ENCODE measurements around the gene GRIPAP1. TPM values are rescaled to one million over a fixed set of nuclear protein-coding genes. Genes with fewer than 3 reads are reported as not detected.

Gene GRIPAP1
- total RNA-seq, 1 experiment from 2014 or later: 51.0 TPM

DNA sequence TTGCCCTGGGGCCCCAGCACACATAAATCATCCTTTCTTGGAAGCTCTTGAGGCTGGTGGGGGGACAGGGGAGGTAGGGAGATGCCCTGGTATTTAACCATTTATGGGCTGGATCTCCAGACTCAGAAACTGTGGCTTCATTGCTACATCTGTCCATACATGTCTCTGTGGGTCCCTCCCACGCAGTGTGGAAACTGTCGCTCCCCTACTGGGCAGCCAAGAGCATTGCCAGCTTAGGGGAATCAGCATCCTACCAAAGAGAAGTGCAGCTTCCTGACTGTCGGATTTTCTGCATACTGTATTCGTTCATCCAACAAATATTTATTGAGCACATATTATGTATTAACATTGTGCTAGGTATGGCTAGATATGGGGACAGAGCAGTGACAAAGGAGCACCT, 3.7 kb downstream of the GRIPAP1 start:
- DNase-seq (ENCODE audit: low read depth, low spot score) (no peak), ATAC-seq (no peak)
- Histone ChIP-seq H3K4me1 (ENCODE audit: control insufficient read depth, insufficient read depth, low read length) (0 out of 2 replicates have a peak, but pooled peaks cover 3% of the 10 kb centered on the region), H3K27ac (ENCODE audit: low read length) (no peak overlapping the region), H3K36me3 (ENCODE audit: control insufficient read depth, insufficient read depth, low read length) (no peaks in the 10 kb centered on the region; the same call in none of the 2 replicates), H3K9me3 (ENCODE audit: control insufficient read depth, insufficient read depth, low read depth, low read length) (no peaks in the 10 kb centered on the region), H3K27me3 (ENCODE audit: control insufficient read depth, insufficient read depth, low read length) (no peaks in the 10 kb centered on the region), H3K4me3 (ENCODE audit: low read depth in 2 of 2, low read length in 2 of 2) (no peak overlapping the region)
- no TSS peak for BruUV-seq (replicated peaks)
- ChIA-PET POLR2A (no interaction called here), CTCF (no interaction called here)
- intact Hi-C loops (cut with micrococcal nuclease; ENCODE audit: unreplicated experiment): no loop called here
- in situ Hi-C loops (cut with HindIII; ENCODE audit: low pct_unique_long_range_greater_than_20kb, low sequenced_read_pairs): no loop called here
- TF ChIP-seq POLR2AphosphoS5 (IDR thresholded peaks at IDR 0.05; ENCODE audit: low read depth, low read length): no peak
- no peak for TF ChIP-seq TCF7L2 (IDR thresholded peaks at IDR 0.05; ENCODE audit: low read depth, low read length)
- TF ChIP-seq, protein P1, sequence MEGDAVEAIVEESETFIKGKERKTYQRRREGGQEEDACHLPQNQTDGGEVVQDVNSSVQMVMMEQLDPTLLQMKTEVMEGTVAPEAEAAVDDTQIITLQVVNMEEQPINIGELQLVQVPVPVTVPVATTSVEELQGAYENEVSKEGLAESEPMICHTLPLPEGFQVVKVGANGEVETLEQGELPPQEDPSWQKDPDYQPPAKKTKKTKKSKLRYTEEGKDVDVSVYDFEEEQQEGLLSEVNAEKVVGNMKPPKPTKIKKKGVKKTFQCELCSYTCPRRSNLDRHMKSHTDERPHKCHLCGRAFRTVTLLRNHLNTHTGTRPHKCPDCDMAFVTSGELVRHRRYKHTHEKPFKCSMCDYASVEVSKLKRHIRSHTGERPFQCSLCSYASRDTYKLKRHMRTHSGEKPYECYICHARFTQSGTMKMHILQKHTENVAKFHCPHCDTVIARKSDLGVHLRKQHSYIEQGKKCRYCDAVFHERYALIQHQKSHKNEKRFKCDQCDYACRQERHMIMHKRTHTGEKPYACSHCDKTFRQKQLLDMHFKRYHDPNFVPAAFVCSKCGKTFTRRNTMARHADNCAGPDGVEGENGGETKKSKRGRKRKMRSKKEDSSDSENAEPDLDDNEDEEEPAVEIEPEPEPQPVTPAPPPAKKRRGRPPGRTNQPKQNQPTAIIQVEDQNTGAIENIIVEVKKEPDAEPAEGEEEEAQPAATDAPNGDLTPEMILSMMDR (IDR thresholded peaks at IDR 0.05): no peak
- no peak for TF ChIP-seq SIN3A (IDR thresholded peaks at IDR 0.05; ENCODE audit: borderline replicate concordance, insufficient read depth, low read depth, low read length)
- TF ChIP-seq, protein P2, sequence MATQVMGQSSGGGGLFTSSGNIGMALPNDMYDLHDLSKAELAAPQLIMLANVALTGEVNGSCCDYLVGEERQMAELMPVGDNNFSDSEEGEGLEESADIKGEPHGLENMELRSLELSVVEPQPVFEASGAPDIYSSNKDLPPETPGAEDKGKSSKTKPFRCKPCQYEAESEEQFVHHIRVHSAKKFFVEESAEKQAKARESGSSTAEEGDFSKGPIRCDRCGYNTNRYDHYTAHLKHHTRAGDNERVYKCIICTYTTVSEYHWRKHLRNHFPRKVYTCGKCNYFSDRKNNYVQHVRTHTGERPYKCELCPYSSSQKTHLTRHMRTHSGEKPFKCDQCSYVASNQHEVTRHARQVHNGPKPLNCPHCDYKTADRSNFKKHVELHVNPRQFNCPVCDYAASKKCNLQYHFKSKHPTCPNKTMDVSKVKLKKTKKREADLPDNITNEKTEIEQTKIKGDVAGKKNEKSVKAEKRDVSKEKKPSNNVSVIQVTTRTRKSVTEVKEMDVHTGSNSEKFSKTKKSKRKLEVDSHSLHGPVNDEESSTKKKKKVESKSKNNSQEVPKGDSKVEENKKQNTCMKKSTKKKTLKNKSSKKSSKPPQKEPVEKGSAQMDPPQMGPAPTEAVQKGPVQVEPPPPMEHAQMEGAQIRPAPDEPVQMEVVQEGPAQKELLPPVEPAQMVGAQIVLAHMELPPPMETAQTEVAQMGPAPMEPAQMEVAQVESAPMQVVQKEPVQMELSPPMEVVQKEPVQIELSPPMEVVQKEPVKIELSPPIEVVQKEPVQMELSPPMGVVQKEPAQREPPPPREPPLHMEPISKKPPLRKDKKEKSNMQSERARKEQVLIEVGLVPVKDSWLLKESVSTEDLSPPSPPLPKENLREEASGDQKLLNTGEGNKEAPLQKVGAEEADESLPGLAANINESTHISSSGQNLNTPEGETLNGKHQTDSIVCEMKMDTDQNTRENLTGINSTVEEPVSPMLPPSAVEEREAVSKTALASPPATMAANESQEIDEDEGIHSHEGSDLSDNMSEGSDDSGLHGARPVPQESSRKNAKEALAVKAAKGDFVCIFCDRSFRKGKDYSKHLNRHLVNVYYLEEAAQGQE (IDR thresholded peaks at IDR 0.05; ENCODE audit: insufficient read depth in 1 of 2, low read depth in 2 of 2, low read length in 1 of 2): no peak

DNA sequence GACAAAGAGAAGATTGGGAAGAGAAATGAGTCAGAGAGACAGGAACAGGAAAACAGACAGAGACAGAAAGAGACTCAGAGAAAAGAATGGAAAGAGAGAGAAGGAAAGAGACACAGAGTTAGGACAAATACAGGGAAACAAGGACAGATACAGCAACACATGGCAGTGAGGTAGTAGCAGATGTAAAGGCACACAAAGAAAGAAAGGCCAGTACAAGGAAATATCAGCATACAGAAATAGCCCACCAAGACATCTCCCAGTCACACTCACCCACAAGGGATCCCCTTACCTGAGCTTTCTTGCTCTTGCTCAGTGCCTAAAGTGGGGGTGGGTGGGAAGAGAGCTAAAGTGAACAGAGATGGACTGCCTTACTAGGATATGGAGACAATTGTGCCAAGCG, 4.2 kb downstream of the GRIPAP1 start:
- no TSS peak for BruUV-seq (replicated peaks)
- ChIA-PET CTCF (no interaction called here), POLR2A (no interaction called here)
- H3K9me3 ChIP-seq (ENCODE audit: control insufficient read depth, insufficient read depth, low read depth, low read length): no peaks in the 10 kb centered on the region
- TF ChIP-seq SIN3A (IDR thresholded peaks at IDR 0.05; ENCODE audit: borderline replicate concordance, insufficient read depth, low read depth, low read length): no peak
- TF ChIP-seq, protein P2 (IDR thresholded peaks at IDR 0.05; ENCODE audit: insufficient read depth in 1 of 2, low read depth in 2 of 2, low read length in 1 of 2): no peak
- TF ChIP-seq TCF7L2 (IDR thresholded peaks at IDR 0.05; ENCODE audit: low read depth, low read length): no peak
- TF ChIP-seq, protein P1 (IDR thresholded peaks at IDR 0.05): no peak
- TF ChIP-seq POLR2AphosphoS5 (IDR thresholded peaks at IDR 0.05; ENCODE audit: low read depth, low read length): no peak
- DNase-seq (ENCODE audit: low read depth, low spot score) (no peak), ATAC-seq (no peak)
- no peak overlapping the region for H3K4me3 ChIP-seq (ENCODE audit: low read depth in 2 of 2, low read length in 2 of 2)
- no peak overlapping the region for H3K27ac ChIP-seq (ENCODE audit: low read length)
- no peaks in the 10 kb centered on the region for H3K27me3 ChIP-seq (ENCODE audit: control insufficient read depth, insufficient read depth, low read length)
- intact Hi-C loops (cut with micrococcal nuclease; ENCODE audit: unreplicated experiment): no loop called here
- no peaks in the 10 kb centered on the region; the same call in none of the 2 replicates for H3K36me3 ChIP-seq (ENCODE audit: control insufficient read depth, insufficient read depth, low read length)
- 0 out of 2 replicates have a peak, but pooled peaks cover 3% of the 10 kb centered on the region for H3K4me1 ChIP-seq (ENCODE audit: control insufficient read depth, insufficient read depth, low read length)
- in situ Hi-C loops (cut with HindIII; ENCODE audit: low pct_unique_long_range_greater_than_20kb, low sequenced_read_pairs): no loop called here
